Breast epithelium (tissue), 4 donors: ENCODE measurements around the gene MACROD2. TPM values are rescaled to one million over a fixed set of nuclear protein-coding genes. Genes with fewer than 3 reads are reported as not detected.

Experiments
- DNase-seq, 2 donors: peaks; one replicate each; pipeline ENCODE4 v3.0.0-alpha.2; 2019; ENCODE audit warnings: low spot score in 2 of 2
- H3K27ac ChIP-seq, 2 donors: fragments of 200-600 bp; sonication (generic) in 1 of 2; one replicate each; pipeline ENCODE4 v1.5.1; 2016 to 2019; ENCODE audit warnings: mild to moderate bottlenecking in 1 of 2
- H3K27me3 ChIP-seq, 2 donors: fragments of 200-600 bp; sonication (generic) in 1 of 2; one replicate each; pipeline versions ENCODE4 v1.5.1 to v1.6.0; 2017 to 2019; ENCODE audit warnings: control low read depth in 1 of 2, mild to moderate bottlenecking in 1 of 2
- H3K36me3 ChIP-seq: fragments of 200-600 bp; one replicate; pipeline ENCODE4 v1.5.1; 2019
- H3K4me1 ChIP-seq, 2 donors: fragments of 200-600 bp; sonication (generic); one replicate each; pipeline ENCODE4 v1.5.1; 2016 to 2019; ENCODE audit warnings: control low read depth in 1 of 2
- H3K4me3 ChIP-seq, 3 donors: fragments of 200-600 bp; sonication (generic); 1 replicate in 2 of 3; 2 replicates in 1 of 3; pipeline ENCODE4 v1.5.1; 2016 to 2019; ENCODE audit warnings: mild to moderate bottlenecking in 3 of 3, moderate library complexity in 2 of 3
- H3K9me3 ChIP-seq, 2 donors: fragments of 200-600 bp; sonication (generic) in 1 of 2; one replicate each; pipeline ENCODE4 v1.5.1; 2016 to 2019; ENCODE audit warnings: control low read depth in 1 of 2
- POLR2A ChIP-seq: fragments of 450-650 bp; IDR thresholded peaks from one replicate; pipeline ENCODE4 v1.6.1; 2016; ENCODE audit warnings: antibody characterized with exemption, mild to moderate bottlenecking, moderate library complexity
- POLR2AphosphoS5 ChIP-seq, 3 donors: sonication (generic); formaldehyde crosslinking; IDR thresholded peaks; one replicate each; pipeline ENCODE4 v1.6.1; 2017; ENCODE audit warnings: antibody characterized with exemption in 3 of 3
- intact Hi-C: fragments of 100-400 bp; cut with DNase I; formaldehyde crosslinking; loops from one replicate; pipeline ENCODE4 v1.15.1; 2023; ENCODE audit warnings: low total_unique reads
- total RNA-seq, 3 donors: library from RNA; depleted of rRNA; stranded (reverse); fragments of >200 nt; gene quantifications; one replicate each; pipeline ENCODE4 v1.1.0, GENCODE V29; 2016
- TF ChIP-seq, protein P1 (sequence below), 3 donors: fragments of 450-650 bp; IDR thresholded peaks; one replicate each; pipeline ENCODE4 v1.5.1; 2016 to 2017; ENCODE audit warnings: antibody characterized with exemption in 3 of 3, mild to moderate bottlenecking in 3 of 3, moderate library complexity in 3 of 3

The MACROD2 gene
- total RNA-seq, 3 donors from 2014 or later, result 6.7 to 26.8 (median 8.8) TPM

DNA sequence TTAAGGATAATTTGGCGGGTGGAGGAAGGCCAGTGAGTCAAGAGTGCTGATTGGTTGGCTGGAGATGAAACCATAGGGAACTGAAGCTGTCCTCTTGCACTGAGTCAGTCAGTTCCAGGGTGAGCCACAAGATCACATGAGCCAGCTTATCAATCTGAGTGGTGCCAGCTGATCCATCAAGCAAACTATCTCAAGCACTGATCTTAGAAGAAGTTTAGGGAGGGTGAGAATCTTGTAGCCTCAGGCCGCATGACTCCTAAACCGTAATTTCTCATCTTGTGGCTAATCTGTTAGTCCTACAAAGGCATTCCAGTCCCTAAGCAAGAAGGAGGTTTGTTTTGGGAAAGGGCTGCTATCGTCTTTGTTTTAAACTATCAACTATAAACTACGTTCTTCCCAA, 1623.6 kb downstream of the MACROD2 start:
- Histone ChIP-seq H3K27ac (no peak overlapping the region), H3K36me3 (no peaks in the 10 kb centered on the region), H3K27me3 (no peaks in the 10 kb centered on the region), H3K4me3 (no peak overlapping the region), H3K4me1 (no peaks in the 10 kb centered on the region), H3K9me3 (no peaks in the 10 kb centered on the region)
- TF ChIP-seq, protein P1, sequence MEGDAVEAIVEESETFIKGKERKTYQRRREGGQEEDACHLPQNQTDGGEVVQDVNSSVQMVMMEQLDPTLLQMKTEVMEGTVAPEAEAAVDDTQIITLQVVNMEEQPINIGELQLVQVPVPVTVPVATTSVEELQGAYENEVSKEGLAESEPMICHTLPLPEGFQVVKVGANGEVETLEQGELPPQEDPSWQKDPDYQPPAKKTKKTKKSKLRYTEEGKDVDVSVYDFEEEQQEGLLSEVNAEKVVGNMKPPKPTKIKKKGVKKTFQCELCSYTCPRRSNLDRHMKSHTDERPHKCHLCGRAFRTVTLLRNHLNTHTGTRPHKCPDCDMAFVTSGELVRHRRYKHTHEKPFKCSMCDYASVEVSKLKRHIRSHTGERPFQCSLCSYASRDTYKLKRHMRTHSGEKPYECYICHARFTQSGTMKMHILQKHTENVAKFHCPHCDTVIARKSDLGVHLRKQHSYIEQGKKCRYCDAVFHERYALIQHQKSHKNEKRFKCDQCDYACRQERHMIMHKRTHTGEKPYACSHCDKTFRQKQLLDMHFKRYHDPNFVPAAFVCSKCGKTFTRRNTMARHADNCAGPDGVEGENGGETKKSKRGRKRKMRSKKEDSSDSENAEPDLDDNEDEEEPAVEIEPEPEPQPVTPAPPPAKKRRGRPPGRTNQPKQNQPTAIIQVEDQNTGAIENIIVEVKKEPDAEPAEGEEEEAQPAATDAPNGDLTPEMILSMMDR (IDR thresholded peaks at IDR 0.05), result no peak
- no peak for TF ChIP-seq POLR2AphosphoS5 (IDR thresholded peaks at IDR 0.05)
- no peak for TF ChIP-seq POLR2A
- no peak for DNase-seq
- intact Hi-C loops, result no loop called here

DNA sequence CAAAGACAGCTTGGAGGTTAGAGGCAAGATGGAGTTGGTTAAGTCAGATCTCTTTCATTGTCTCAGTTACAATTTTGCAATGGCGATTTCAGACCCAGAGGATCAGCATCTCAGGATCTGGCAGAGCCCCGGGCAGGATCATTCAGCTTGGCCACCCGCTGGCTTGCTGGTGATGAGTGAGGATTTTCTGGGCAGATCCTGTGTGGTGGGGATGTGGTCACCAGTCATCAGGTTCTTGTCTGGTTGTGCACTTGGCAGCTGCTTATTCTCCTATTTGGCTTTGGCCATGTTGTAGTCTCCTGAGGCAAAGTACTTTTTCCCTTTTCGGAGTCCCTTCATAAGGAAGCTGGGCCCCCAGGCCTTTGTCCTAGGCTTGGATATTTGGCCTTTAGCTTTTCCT, 1624.0 kb downstream of the MACROD2 start:
- H3K4me3 ChIP-seq, result no peak overlapping the region
- no peaks in the 10 kb centered on the region for H3K4me1 ChIP-seq
- H3K27ac ChIP-seq, result no peak overlapping the region
- DNase-seq, result no peak
- H3K36me3 ChIP-seq, result no peaks in the 10 kb centered on the region
- intact Hi-C loops, result no loop called here
- TF ChIP-seq, protein P1 (IDR thresholded peaks at IDR 0.05), result no peak
- H3K27me3 ChIP-seq, result no peaks in the 10 kb centered on the region
- H3K9me3 ChIP-seq, result no peaks in the 10 kb centered on the region

DNA sequence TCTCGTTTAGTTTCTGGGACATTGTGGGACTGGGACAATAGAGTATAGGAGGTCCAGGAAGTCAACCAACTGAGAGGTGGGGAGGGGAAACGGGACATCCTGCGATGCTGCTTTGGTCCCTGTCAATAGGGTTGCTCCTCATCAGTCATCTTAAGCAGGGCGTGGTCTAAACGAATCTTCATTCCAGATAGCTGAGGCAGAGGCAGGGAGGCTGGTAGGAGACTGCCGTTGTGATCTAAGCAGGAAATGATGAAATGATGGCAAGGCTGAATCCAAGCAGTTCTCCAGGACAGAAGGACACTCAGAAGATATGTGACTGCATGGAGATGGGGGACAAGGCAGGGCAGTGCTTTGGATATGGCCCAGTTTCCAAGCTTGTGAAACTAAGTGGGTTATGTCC, 1624.5 kb downstream of the MACROD2 start:
- no peak for TF ChIP-seq POLR2AphosphoS5 (IDR thresholded peaks at IDR 0.05)
- no peak for TF ChIP-seq POLR2A
- TF ChIP-seq, protein P1 (IDR thresholded peaks at IDR 0.05), result no peak
- intact Hi-C loops, result no loop called here

DNA sequence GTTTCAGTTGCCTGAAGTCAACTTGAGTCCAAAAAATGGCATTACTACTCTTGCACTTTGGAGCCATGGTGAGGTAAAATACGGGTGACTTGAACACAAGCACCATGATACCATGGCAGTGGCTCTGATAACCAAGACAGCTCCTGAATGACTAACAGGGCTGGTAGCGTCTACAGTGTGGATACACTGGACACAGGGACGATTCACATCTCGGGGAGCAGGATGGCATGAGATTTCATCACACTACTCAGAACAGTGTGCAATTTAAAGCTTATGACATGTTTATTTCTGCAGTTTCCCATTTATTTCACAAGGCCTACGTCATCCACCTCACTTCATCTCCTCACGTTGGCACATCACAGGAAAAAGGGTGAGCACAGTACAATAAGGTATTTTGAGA, 1627.1 kb downstream of the MACROD2 start:
- Histone ChIP-seq H3K4me1 (no peaks in the 10 kb centered on the region), H3K27ac (no peak overlapping the region), H3K9me3 (no peaks in the 10 kb centered on the region), H3K4me3 (no peak overlapping the region), H3K36me3 (no peaks in the 10 kb centered on the region), H3K27me3 (no peaks in the 10 kb centered on the region)
- intact Hi-C loops, result no loop called here
- DNase-seq, result no peak
- TF ChIP-seq POLR2A (no peak), POLR2AphosphoS5 (IDR thresholded peaks at IDR 0.05) (no peak)
- TF ChIP-seq, protein P1 (IDR thresholded peaks at IDR 0.05), result no peak

More for the DNA sequence above, 1624.5 kb downstream of the MACROD2 start:
- Histone ChIP-seq H3K4me3 (no peak overlapping the region), H3K9me3 (no peaks in the 10 kb centered on the region), H3K36me3 (no peaks in the 10 kb centered on the region), H3K27me3 (no peaks in the 10 kb centered on the region), H3K4me1 (no peaks in the 10 kb centered on the region), H3K27ac (no peak overlapping the region)
- DNase-seq, result no peak

DNA sequence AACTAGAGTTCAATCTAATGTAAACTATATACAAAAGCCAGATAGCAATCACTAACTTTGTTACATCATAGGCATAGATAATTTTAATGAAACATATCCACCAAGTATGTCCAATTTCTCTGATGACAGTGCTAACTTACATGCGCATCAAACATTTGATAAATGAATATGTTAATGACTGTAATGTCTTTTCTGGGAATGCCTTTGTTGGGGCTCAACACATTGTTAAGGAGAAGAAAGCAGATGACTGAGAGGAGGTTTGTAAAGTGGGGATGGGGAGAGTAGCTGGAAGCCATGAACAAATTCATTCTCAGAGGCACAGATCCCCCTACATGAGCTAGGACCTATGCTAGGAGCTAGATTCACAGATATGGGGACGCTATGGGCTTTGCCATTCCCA, 1627.9 kb downstream of the MACROD2 start:
- Histone ChIP-seq H3K4me1 (no peaks in the 10 kb centered on the region), H3K36me3 (no peaks in the 10 kb centered on the region), H3K27me3 (no peaks in the 10 kb centered on the region), H3K27ac (no peak overlapping the region), H3K9me3 (no peaks in the 10 kb centered on the region), H3K4me3 (no peak overlapping the region)
- no peak for TF ChIP-seq POLR2A
- TF ChIP-seq, protein P1 (IDR thresholded peaks at IDR 0.05), result no peak
- TF ChIP-seq POLR2AphosphoS5 (IDR thresholded peaks at IDR 0.05), result no peak
- intact Hi-C loops, result no loop called here
- DNase-seq, result no peak
